ENCODE data around the gene TAS1R3.

DNA sequence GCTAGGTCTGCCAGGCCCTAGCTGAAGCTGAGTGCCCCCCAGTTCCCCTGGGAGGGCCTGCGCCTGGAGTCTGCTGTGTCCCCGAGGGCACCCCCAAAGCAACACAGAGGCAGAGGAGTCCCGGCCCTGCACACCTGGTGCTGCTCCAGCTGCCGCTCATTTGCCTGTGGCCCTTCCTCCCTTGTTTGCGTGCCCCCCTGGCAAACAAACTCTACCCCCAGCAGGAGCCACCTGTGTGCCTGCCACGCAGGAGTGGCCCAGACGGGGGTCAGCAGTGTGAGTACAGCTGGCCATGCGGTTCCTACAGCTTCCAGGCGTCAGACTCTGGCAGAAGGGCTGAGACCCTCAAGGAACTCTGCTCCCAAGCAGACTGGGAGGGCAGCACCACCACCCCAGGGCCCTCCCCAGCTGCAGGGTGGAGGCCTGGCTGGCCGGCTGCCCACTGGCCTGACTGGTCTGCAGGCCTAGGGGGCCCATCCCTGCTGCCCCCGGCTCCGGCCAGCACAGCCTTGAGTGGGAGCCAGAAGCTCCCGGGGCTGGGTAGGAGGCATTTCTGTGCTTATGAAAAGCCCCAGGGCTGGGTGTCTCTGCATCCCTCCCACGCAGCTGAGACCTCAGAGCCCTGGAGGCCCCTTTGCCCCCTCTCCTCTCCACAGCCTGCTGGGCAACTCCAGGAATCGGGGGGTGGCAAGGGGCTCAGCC, 563 bp upstream of the TAS1R3 start:
- no peak for TF ChIP-seq CTCF (IDR thresholded peaks at IDR 0.05; ENCODE audit: insufficient read depth, low read length)
- TF ChIP-seq GABPA (IDR thresholded peaks at IDR 0.05; ENCODE audit: low read depth), result no peak

Data from HL-60 (cell line).